ENCODE measurements around the gene AKAP6. TPM values are rescaled to one million over a fixed set of nuclear protein-coding genes. Genes with fewer than 3 reads are reported as not detected.

AKAP6 gene
- total and polyA plus RNA-seq, 10 of the 15 experiments (the other 5 are each of a cell fraction or from before 2014, with no cell fraction given): 0.35 to 5.9 (median 2.2) TPM

- TF ChIP-seq NFYB (IDR thresholded peaks at IDR 0.05; ENCODE audit: insufficient read depth, low read depth, low read length) (no peak), ZSCAN29 (IDR thresholded peaks at IDR 0.05) (no peak), STAT1 (conservative IDR thresholded peaks at IDR 0.05) (no peak), NFXL1 (IDR thresholded peaks at IDR 0.05; ENCODE audit: borderline replicate concordance) (no peak), PML (IDR thresholded peaks at IDR 0.05; ENCODE audit: low read length) (no peak), IKZF2 (IDR thresholded peaks at IDR 0.05) (no peak)
These were observed 518.8 kb downstream of the AKAP6 start (continued) for GRCh38 chr14:32847867-32848266.

DNA sequence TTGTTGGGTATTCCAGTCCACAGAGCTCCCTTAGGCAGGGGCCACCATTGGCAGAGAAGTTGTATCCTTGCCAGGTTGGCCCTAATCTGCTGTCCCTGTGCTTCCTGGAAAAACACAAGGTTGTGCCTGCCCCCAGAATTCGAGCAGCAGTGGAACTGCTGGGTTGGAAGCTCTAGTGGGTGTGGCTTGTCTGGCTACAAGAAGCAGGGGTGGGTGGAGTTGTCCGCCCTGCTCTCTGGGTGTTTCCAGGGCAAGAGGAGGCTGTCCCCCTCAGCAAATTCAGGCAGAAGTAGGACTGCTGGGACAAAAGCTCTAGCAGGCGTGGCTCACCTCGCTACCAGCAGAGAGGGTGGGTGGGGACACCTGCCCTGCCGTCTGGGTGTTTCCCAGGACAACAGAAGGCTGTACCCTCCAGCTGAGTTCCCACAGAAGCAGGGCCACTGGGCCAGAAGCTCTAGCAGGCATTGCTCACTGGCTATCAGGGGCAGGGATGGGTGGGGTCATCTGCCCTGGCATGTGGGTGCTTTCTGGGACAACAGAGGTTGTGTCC is 536.8 kb downstream of the AKAP6 start:
- Histone ChIP-seq H3K4me3 (no peak overlapping the region), H3K4me1 (ENCODE audit: control insufficient read depth, insufficient read depth, low read length) (no peaks in the 10 kb centered on the region), H3K9me3 (replicated peaks; ENCODE audit: control insufficient read depth, insufficient read depth, low read length) (no peaks in the 10 kb centered on the region), H3K36me3 (ENCODE audit: control insufficient read depth in 2 of 2, insufficient read depth in 2 of 2, low read length in 1 of 2) (no peaks in the 10 kb centered on the region), H3K27me3 (replicated peaks in 1 of 2; ENCODE audit: control insufficient read depth in 2 of 2, insufficient read depth in 2 of 2, low read length in 1 of 2) (no peaks in the 10 kb centered on the region), H3K9ac (ENCODE audit: control insufficient read depth, insufficient read depth, low read length) (no peak overlapping the region), H2AFZ (ENCODE audit: control insufficient read depth, low read depth, low read length) (no peak overlapping the region), H3K79me2 (ENCODE audit: control insufficient read depth, insufficient read depth, low read length) (no peaks in the 10 kb centered on the region), H4K20me1 (ENCODE audit: control insufficient read depth, insufficient read depth) (no peaks in the 10 kb centered on the region), H3K4me2 (ENCODE audit: control insufficient read depth, insufficient read depth) (no peak overlapping the region), H3K27ac (ENCODE audit: control insufficient read depth, insufficient read depth) (no peak overlapping the region)
- in situ Hi-C loops (cut with MboI) (no loop called here), intact Hi-C loops (cut with micrococcal nuclease; ENCODE audit: unreplicated experiment) (no loop called here)
- 29% methylated on average over 5 of the region's 5 CpGs for WGBS (ENCODE audit: insufficient coverage, insufficient replicate concordance, low lambda C conversion rate, missing lambda C conversion rate)
- no TSS peak for BruUV-seq (replicated peaks)
- SMC1A ChIA-PET (ENCODE audit: uncharacterized antibody, unreplicated experiment): no interaction called here
- DNase-seq (ENCODE audit: low read depth, low spot score): no peak
- no peak for FAIRE-seq
- CTCF ChIA-PET: interaction anchor here (0.6 kb wide), 1 partner anchor 1998 kb away, joined by 3 read pairs; no protein-coding TSS in a partner anchor
- RAD21 ChIA-PET (ENCODE audit: unreplicated experiment): no interaction called here
- no peak for ATAC-seq
- POLR2A ChIA-PET: no interaction called here
- TF ChIP-seq SUZ12 (IDR thresholded peaks at IDR 0.05; ENCODE audit: unreplicated experiment) (no peak), NRF1 (conservative IDR thresholded peaks at IDR 0.05; ENCODE audit: low read depth, low read length) (no peak), IRF4 (IDR thresholded peaks at IDR 0.05; ENCODE audit: low read depth, low read length) (no peak), SMARCA5 (IDR thresholded peaks at IDR 0.05) (no peak), SREBF1 (IDR thresholded peaks at IDR 0.05; ENCODE audit: low read length) (no peak), YY1 (IDR thresholded peaks at IDR 0.05; ENCODE audit: low read depth, low read length) (no peak), TCF7 (IDR thresholded peaks at IDR 0.05; ENCODE audit: borderline replicate concordance) (no peak), STAT1 (conservative IDR thresholded peaks at IDR 0.05) (no peak), E2F8 (IDR thresholded peaks at IDR 0.05; ENCODE audit: low read depth, partially characterized antibody) (no peak), BMI1 (IDR thresholded peaks at IDR 0.05; ENCODE audit: borderline replicate concordance) (no peak)
- TF ChIP-seq, protein P1, sequence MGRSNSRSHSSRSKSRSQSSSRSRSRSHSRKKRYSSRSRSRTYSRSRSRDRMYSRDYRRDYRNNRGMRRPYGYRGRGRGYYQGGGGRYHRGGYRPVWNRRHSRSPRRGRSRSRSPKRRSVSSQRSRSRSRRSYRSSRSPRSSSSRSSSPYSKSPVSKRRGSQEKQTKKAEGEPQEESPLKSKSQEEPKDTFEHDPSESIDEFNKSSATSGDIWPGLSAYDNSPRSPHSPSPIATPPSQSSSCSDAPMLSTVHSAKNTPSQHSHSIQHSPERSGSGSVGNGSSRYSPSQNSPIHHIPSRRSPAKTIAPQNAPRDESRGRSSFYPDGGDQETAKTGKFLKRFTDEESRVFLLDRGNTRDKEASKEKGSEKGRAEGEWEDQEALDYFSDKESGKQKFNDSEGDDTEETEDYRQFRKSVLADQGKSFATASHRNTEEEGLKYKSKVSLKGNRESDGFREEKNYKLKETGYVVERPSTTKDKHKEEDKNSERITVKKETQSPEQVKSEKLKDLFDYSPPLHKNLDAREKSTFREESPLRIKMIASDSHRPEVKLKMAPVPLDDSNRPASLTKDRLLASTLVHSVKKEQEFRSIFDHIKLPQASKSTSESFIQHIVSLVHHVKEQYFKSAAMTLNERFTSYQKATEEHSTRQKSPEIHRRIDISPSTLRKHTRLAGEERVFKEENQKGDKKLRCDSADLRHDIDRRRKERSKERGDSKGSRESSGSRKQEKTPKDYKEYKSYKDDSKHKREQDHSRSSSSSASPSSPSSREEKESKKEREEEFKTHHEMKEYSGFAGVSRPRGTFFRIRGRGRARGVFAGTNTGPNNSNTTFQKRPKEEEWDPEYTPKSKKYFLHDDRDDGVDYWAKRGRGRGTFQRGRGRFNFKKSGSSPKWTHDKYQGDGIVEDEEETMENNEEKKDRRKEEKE (IDR thresholded peaks at IDR 0.05): no peak
- TF ChIP-seq, protein P2, sequence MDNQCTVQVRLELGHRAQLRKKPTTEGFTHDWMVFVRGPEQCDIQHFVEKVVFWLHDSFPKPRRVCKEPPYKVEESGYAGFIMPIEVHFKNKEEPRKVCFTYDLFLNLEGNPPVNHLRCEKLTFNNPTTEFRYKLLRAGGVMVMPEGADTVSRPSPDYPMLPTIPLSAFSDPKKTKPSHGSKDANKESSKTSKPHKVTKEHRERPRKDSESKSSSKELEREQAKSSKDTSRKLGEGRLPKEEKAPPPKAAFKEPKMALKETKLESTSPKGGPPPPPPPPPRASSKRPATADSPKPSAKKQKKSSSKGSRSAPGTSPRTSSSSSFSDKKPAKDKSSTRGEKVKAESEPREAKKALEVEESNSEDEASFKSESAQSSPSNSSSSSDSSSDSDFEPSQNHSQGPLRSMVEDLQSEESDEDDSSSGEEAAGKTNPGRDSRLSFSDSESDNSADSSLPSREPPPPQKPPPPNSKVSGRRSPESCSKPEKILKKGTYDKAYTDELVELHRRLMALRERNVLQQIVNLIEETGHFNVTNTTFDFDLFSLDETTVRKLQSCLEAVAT (IDR thresholded peaks at IDR 0.05): no peak
